Type B pancreatic cell (in vitro differentiated cells): ENCODE measurements around the gene LDHD. TPM values are rescaled to one million over a fixed set of nuclear protein-coding genes. Genes with fewer than 3 reads are reported as not detected.

Source experiments
- DNase-seq: peaks from one replicate; pipeline ENCODE4 v3.0.0; 2021; ENCODE audit warnings: mixed read lengths; ENCODE audit not compliant: unreplicated experiment; ENCODE audit errors: extremely low spot score
- H3K27ac Mint-ChIP-seq: 2 replicates; pipeline ENCODE4 v1.8.0; 2021; ENCODE audit warnings: mild to moderate bottlenecking, mixed read lengths
- H3K27me3 Mint-ChIP-seq: 2 replicates; pipeline ENCODE4 v1.8.0; 2021; ENCODE audit warnings: mixed read lengths
- H3K36me3 Mint-ChIP-seq: 2 replicates; pipeline ENCODE4 v1.8.0; 2021; ENCODE audit warnings: mixed read lengths
- H3K4me1 Mint-ChIP-seq: one replicate; pipeline ENCODE4 v1.8.0; 2021; ENCODE audit warnings: mixed read lengths; ENCODE audit not compliant: unreplicated experiment
- H3K4me3 Mint-ChIP-seq: 2 replicates; pipeline ENCODE4 v1.8.0; 2021; ENCODE audit warnings: mild to moderate bottlenecking, mixed read lengths
- H3K9me3 Mint-ChIP-seq: 2 replicates; pipeline ENCODE4 v1.8.0; 2021; ENCODE audit warnings: mixed read lengths
- total RNA-seq: library from RNA; stranded (reverse); gene quantifications from 2 replicates; pipeline ENCODE4 v1.2.1, GENCODE V29; 2021; ENCODE audit warnings: low replicate concordance
- TF ChIP-seq, protein P1 (sequence below): fragments of 200-600 bp; sonication (generic); conservative IDR thresholded peaks from 2 replicates; pipeline ENCODE4 v1.5.0; 2021; ENCODE audit warnings: antibody characterized with exemption, mild to moderate bottlenecking

Gene LDHD
- total RNA-seq, 1 donor from 2014 or later = 1.8 TPM

DNA sequence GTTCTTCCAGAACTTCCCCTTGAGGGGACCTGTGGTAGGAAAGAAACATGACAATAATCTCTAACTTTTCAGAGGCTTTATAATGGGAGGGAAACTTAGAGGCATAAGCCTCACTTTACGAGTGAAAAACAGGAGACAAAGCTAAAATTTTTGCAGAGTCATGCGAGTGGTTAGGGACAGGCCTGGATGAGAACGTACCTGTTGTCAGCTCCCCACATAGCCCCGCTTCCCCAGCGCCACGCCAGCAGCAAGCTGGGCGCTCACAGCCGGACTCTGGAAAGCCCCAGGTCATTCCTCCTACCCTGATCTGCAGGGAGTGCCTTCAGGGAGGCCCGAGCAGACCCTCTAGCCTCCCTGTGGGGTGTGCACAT lies 53.6 kb downstream of the LDHD start:
- Mint-ChIP-seq H3K27ac (peak overlapping the region; percentile 96), H3K4me3 (peak overlapping the region; percentile 58), H3K9me3 (no peaks in the 10 kb centered on the region), H3K27me3 (no peaks in the 10 kb centered on the region), H3K36me3 (peaks cover 3% of the 10 kb centered on the region), H3K4me1 (peaks cover 53% of the 10 kb centered on the region)
- TF ChIP-seq, protein P1, sequence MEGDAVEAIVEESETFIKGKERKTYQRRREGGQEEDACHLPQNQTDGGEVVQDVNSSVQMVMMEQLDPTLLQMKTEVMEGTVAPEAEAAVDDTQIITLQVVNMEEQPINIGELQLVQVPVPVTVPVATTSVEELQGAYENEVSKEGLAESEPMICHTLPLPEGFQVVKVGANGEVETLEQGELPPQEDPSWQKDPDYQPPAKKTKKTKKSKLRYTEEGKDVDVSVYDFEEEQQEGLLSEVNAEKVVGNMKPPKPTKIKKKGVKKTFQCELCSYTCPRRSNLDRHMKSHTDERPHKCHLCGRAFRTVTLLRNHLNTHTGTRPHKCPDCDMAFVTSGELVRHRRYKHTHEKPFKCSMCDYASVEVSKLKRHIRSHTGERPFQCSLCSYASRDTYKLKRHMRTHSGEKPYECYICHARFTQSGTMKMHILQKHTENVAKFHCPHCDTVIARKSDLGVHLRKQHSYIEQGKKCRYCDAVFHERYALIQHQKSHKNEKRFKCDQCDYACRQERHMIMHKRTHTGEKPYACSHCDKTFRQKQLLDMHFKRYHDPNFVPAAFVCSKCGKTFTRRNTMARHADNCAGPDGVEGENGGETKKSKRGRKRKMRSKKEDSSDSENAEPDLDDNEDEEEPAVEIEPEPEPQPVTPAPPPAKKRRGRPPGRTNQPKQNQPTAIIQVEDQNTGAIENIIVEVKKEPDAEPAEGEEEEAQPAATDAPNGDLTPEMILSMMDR = no peak
- no peak for DNase-seq

DNA sequence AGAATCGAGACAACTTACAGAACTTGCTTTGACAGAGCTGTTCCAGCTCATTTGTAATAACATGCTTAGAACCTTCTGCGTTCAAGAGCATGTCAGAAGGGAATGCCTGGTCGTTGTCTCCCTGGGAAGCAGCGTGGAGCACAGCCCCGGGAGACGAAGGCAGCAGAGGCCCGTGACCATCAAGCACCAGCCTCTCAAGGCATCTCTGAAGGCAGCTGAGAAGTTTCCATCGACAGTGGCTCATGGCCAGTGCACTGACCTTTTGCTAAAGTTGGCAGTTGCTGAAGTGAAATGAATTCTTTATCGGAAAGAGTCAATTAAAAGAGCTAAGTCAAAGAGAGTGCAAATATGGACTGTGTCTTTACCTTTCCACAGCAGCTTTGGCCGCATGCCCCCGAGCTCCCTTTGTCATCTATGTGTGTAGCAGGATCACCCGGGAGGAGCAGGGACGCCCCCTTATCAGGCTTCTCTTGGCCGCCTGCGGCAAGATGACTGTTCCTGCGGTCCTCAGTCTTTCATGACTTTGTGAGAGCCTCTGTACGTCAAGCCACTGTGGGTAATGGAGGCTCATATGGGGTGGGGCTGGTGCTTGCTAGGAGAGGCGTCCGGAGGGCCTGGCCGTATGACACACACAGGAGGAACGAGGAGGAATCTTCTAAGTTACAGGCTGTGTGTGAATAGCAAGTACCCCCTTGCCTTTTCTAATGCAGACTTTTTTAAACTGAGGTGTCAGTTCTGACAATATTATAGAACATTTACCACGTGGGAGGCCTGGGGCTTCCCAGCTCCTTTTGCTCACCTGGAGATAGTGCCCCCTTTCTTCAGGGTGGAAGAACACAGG lies 54.2 kb downstream of the LDHD start:
- Mint-ChIP-seq H3K27ac (peak overlapping the region; percentile 96), H3K4me3 (peak overlapping the region; percentile 58)
- no peak for DNase-seq

More for the DNA sequence above, 54.2 kb downstream of the LDHD start:
- Mint-ChIP-seq H3K27me3 (no peaks in the 10 kb centered on the region), H3K9me3 (no peaks in the 10 kb centered on the region), H3K36me3 (peaks cover 3% of the 10 kb centered on the region), H3K4me1 (peaks cover 49% of the 10 kb centered on the region)
- TF ChIP-seq, protein P1 = peak; percentile 19

Other genes starting within 250 kb of the LDHD start
- 85.9 and 88.9 TPM in 2 replicates for gene WDR59, start 131.7 kb downstream of the LDHD start, total RNA-seq
- 38.4 and 49.2 TPM in 2 replicates for gene ZNRF1, start 117.8 kb downstream of the LDHD start, total RNA-seq
- gene ZFP1, start 31.7 kb upstream of the LDHD start, total RNA-seq = 10.0 and 19.8 TPM in 2 replicates
- not detected in 2 replicates for gene CTRB2, start 90.4 kb upstream of the LDHD start, total RNA-seq
- not detected in 2 replicates for gene CTRB1, start 102.2 kb upstream of the LDHD start, total RNA-seq
- gene BCAR1, start 134.8 kb upstream of the LDHD start, total RNA-seq = 67.2 and 73.0 TPM in 2 replicates